HG03342 (cell line): ENCODE results near the gene KRT78.
"Not testable (repeated sequence)": the region's sequence is repeated elsewhere in the genome, so short reads cannot be mapped to it uniquely, and the experiment has no call there.

Experiments used
- ATAC-seq: cut with Tn5 transposase; IDR thresholded peaks from one replicate; pipeline ENCODE4 v1.9.1; 2021; ENCODE audit warnings: mild to moderate bottlenecking, moderate library complexity; ENCODE audit not compliant: unreplicated experiment

KRT78 gene, protein sequence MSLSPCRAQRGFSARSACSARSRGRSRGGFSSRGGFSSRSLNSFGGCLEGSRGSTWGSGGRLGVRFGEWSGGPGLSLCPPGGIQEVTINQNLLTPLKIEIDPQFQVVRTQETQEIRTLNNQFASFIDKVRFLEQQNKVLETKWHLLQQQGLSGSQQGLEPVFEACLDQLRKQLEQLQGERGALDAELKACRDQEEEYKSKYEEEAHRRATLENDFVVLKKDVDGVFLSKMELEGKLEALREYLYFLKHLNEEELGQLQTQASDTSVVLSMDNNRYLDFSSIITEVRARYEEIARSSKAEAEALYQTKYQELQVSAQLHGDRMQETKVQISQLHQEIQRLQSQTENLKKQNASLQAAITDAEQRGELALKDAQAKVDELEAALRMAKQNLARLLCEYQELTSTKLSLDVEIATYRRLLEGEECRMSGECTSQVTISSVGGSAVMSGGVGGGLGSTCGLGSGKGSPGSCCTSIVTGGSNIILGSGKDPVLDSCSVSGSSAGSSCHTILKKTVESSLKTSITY

GRCh38 chr12:52848661-52849255 is at the start of gene KRT78:
TSS of gene KRT78 (minus strand) at chr12:52848994. CDS start at chr12:52848930, 64 bp downstream.
- no peak for ATAC-seq

DNA sequence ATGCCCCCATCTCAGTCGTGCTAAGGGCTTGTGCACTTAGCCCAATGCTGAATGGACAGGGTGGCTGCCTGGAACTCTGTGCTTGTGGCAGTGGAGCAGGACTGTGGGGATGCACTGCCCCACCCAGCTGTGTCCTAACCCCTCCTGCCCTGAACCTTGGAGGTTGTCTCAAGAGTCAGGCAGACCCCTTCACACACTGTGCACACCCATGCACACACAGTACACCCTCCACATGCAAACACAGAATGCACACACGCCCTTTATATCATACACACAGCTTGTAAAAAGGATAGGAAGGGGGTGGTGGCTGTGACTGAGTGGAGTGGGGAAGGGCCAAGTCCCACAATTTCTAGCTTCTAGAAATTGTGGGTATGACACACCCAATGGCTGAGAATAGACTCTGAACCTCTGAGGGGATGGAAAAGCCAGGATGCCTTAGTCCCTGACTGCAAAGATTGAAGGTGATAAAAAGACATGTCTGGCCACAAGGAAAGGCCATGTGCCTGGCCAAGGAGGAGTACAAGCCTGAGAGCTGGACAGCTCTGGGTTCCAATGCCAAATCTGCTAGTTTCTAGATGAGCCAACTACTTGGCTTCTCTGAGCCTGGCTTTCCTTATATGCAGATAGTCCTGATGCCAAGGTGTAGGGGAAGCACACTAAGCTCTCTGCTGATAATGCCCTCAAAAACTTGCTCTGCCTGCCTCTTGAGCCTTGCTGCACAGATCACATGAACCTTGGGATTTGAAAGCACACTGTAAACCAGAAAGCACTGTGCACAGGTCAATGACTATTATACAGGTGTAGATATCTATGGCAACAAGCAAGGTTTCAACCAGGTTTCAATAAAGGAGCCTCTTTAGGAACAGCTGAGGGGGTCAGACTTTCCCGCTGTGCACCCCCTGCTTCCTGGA is 47.7 kb upstream of the KRT78 start:
- no peak for ATAC-seq

DNA sequence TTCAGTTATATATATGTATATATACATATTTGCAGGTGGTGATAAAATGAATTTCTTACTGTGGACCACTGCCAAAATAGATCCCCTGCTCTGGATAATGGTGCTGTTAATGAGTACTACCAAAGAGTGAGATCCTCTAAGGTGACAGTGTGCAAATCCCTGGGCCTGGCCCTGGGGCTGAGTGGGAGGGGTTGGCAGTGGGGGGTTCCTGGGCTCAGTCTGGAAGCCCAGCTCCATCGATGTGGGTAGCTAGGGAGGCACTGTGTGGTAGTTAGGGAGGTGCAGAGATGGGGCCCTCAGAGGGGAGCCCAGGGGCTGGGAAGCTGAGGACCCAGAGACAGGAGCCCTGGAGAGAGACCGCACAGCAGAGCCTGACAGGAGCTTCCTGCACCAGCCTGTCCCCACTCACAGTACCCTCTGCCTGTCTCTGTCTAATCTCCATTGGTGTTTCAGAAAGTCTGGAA is 47.0 kb upstream of the KRT78 start:
- ATAC-seq: no peak

DNA sequence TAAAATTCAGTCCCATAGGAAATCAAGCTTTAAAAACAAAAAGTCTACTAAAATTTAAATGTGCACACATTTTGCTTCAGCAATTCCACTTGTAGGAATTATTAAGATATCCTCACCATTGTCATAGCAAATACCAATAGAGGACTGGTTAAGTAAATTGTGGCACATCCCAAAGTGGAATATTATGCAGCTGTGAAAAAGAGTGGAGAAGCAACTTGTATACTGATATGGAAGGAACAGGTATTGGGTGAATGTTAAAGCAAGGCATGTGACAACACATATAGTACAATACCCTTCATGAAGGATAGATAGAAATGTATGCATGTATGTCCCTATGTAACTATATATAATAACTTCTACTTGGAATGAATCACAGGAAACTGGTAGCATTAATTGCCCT is 44.2 kb upstream of the KRT78 start:
- no peak for ATAC-seq

- no peak for ATAC-seq
Observed at GRCh38 chr12:52892207-52892852, 43.5 kb upstream of the KRT78 start.

DNA sequence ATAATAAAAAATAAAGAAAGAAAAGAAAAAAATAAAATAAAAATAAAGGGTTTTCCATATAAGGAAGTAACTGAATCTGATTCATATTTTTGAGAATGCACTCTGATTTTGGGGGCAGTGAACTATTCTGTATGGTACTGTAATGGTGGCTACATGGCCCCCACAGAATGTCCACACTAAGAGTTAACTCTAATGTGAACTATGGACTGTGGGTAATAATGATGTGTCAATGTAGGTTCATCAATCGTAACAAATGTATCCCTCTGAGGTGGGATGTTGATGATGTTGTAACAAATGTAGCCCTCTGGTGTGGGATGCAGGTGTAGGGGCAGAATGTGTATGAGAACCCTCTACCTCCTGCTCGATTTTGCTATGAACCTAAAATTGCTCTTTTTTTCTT is 42.2 kb upstream of the KRT78 start:
- ATAC-seq: no peak

GRCh38 chr12:52890417-52890816 is 41.6 kb upstream of the KRT78 start:
- ATAC-seq: no peak

DNA sequence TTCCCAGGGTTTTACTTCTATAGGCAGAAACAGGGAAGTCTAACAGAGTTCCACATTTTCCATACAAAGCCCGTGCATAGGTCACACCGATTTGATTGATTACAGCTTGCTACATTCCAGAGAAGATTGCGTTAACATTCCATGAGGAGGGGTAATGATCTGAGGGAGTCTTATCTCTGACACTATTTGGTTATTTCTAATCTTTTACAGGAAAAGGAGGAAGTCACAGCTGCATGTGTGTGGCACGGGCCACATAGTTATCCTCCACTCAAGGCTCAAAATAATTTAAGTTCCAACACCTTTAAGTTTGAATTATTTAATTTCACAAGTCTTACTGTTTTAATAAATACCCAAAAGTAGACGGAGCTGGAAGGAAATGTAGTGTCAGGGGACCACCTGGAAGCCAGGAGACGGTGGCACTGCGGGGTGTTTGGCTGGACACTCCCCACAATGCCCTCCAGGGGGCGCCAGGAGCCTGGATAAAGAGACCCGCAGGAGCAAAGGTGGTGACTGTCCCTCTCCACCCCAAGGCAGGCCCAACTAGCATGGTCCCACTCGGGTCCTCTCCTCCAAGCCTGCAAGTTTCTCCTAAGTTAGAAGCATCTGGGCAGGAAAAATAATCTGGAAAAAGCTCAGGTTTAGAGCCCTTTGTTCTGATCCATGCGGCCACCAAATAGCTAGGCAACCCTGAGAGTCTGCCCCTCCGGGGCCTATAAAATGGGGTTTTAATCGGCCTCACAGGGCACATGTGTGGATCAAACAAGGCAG is 35.9 kb upstream of the KRT78 start:
- ATAC-seq: no peak

- not testable (repeated sequence) for ATAC-seq
Observed at GRCh38 chr12:52880499-52880898, 31.7 kb upstream of the KRT78 start.

DNA sequence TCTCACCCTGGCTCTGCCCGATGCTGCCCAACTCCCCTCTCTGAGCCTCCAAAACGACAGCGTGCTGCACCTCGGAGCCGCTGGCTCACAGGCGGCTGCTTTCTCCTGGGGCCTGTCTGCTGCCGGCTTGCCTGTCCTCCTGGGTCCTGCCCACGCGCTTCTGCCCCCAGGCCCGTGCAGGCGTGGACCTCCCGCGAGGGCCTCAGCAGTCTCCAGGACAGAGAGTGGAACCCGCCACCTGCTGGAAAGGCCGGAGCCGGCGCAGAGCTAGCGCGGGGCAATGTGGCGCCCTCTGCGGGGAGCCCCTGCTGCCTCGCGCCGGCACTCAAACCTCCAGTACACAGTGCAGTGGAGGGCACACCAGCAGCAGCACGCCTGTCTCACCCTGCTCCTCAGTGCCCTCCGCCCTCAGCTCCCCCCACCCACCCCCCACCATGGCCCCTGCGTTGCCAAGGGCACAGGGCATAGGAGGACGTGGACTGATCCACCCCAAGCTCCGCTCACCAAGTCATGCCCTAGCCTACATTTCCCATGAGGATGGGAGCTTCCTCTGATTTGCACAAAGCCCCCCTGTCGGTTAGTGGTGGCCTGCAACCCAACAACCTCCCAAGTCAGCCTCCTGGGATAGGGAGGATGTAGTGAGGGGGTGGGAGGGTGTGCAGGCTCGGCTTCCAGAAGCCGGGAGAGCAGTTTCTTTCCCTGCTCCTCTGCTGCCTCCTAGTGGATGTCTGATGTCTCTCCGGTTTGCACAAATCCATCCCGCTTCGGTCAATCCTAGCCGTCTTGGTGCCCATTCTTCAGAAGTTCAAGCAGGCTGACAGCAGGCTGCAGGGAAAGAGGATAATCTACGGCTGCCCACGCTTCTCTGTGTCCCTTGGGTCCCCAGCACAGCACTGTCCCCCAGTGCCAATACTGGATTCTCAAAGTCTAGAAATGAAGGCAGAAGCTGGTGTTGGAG is 30.9 kb upstream of the KRT78 start:
- ATAC-seq: peak; percentile 66

GRCh38 chr12:52878507-52879393 is 30.0 kb upstream of the KRT78 start:
- ATAC-seq: no peak

- ATAC-seq: no peak
Observed at GRCh38 chr12:52877242-52877641, 28.4 kb upstream of the KRT78 start.

DNA sequence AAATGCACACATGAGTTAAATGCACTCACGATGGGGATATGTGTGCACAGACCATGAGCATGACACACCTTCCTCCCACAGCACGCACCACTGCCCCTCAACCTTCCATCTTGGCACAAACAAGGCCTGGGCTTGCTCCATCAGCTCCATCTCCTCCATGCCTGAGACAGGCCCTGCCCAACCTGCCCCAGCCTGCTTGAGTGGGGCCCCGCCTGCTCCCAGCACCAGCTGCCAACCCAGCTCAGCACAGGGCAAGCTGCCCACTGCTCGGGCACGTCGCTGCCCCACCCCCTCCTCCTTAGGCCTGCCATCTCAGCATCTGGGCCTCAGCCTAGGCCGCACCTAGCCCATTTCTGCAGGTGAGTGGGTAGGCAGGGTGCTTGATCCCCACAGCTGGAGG is 27.6 kb upstream of the KRT78 start:
- ATAC-seq: no peak

DNA sequence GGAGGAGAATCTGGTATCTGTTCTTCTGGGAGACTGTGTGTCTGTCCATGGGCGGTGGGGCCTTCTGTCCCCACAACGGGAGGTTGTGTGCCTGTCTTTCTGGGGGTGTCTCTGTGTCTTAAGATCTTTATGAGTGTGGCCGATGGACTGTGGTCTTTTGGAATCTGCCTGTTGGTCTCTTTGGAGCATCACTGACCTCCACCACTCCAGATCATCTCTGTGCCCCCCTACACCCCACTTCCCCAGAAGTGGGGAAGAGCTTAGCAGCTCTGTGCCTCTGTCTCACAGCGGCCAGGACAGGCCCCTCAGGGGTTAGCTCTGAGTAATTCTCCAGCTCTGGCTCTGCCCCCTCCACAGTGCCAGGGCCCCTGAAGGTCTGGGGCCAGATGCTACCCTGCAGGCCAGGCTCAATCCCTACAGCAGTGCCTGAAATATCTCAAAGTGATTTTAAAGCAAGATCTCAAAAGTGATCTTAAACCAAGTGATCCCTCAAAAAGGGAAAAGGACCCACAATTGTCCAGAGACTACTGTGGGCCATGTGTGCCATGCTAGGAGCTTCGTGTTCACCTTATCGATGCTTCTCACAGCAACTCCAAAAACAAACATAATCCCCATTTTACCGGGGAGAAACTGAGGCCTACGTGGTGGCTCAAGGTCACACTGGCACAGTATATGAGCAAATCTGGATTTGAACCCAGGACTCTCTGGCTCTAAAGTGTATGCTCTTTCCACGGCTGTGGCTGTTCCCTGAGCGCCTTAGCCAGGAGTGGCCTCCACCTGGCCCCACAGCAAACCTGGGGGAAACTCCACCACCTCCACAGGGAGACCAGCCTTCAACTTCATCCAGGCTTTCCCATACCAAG is 26.0 kb upstream of the KRT78 start:
- ATAC-seq: no peak

GRCh38 chr12:52873832-52874572 is 25.2 kb upstream of the KRT78 start:
- no peak for ATAC-seq

GRCh38 chr12:52873513-52873831 is 24.7 kb upstream of the KRT78 start:
- ATAC-seq: no peak
